Sigmoid colon (tissue), 7 donors: ENCODE results near the gene TNFRSF11A. TPM values are rescaled to one million over a fixed set of nuclear protein-coding genes. Genes with fewer than 3 reads are reported as not detected.
A peak's percentile ranks its signal among the peaks of the same experiment; 100 is the strongest.

Experiments used
- DNase-seq: peaks from one replicate; pipeline ENCODE4 v3.0.0-alpha.2; 2019
- H3K27ac ChIP-seq, 4 donors: fragments of 200-600 bp; sonication (generic); one replicate each; pipeline ENCODE4 v1.5.1; 2016 to 2019; ENCODE audit warnings: mild to moderate bottlenecking in 1 of 4
- H3K27me3 ChIP-seq, 3 donors: fragments of 200-600 bp; sonication (generic); one replicate each; pipeline ENCODE4 v1.5.1; 2019; ENCODE audit warnings: mild to moderate bottlenecking in 1 of 3
- H3K36me3 ChIP-seq, 4 donors: fragments of 200-600 bp; sonication (generic); one replicate each; pipeline ENCODE4 v1.5.1; 2016 to 2019
- H3K4me1 ChIP-seq, 4 donors: fragments of 200-600 bp; sonication (generic); one replicate each; pipeline ENCODE4 v1.5.1; 2017 to 2019
- H3K4me3 ChIP-seq, 4 donors: fragments of 200-600 bp; sonication (generic); one replicate each; pipeline ENCODE4 v1.5.1; 2017 to 2019; ENCODE audit warnings: mild to moderate bottlenecking in 2 of 4, moderate library complexity in 1 of 4
- H3K9me3 ChIP-seq, 4 donors: fragments of 200-600 bp in 3 of 4; sonication (generic) in 3 of 4; one replicate each; pipeline versions ENCODE4 v1.5.1 to v1.6.1; 2013 to 2019
- EP300 ChIP-seq, 4 donors: sonication (generic); formaldehyde crosslinking; IDR thresholded peaks; one replicate each; pipeline ENCODE4 v1.6.1; 2017; ENCODE audit warnings: antibody characterized with exemption in 4 of 4
- POLR2A ChIP-seq, 2 donors: fragments of 450-650 bp; IDR thresholded peaks; one replicate each; pipeline ENCODE4 v1.6.1; 2016; ENCODE audit warnings: antibody characterized with exemption in 2 of 2, mild to moderate bottlenecking in 2 of 2, moderate library complexity in 2 of 2
- POLR2AphosphoS5 ChIP-seq, 4 donors: sonication (generic); formaldehyde crosslinking; IDR thresholded peaks; one replicate each; pipeline ENCODE4 v1.6.1; 2017; ENCODE audit warnings: antibody characterized with exemption in 4 of 4
- WGBS, 2 donors: extraction: QIAGEN DNeasy Blood & Tissue Kit; methylation state at CpG; one replicate each; pipeline ENCODE4 v1.1.7; 2013; 5-methylcytosine and 5-hydroxymethylcytosine counted together
- intact Hi-C: fragments of 100-400 bp; cut with DNase I; formaldehyde crosslinking; loops from one replicate; pipeline ENCODE4 v1.15.1; 2023
- polyA plus RNA-seq, 3 donors: library from polyadenylated mRNA; stranded (reverse); fragments of 200-250 nt; gene quantifications; one replicate each; pipeline ENCODE4 v1.2.3, GENCODE V29; 2013
- total RNA-seq, 4 donors: library from RNA; depleted of rRNA; stranded (reverse); fragments of >200 nt; gene quantifications; one replicate each; pipeline ENCODE4 v1.1.0, GENCODE V29; 2016
- TF ChIP-seq, protein P1 (sequence below), 4 experiments: fragments of 450-650 bp in 3 of 4; fragments of 200-600 bp in 1 of 4; IDR thresholded peaks; one replicate each; pipeline ENCODE4 v1.5.1; 2016 to 2019; ENCODE audit warnings: antibody characterized with exemption in 4 of 4, mild to moderate bottlenecking in 3 of 4, moderate library complexity in 2 of 4
- donor health status: healthy with polysubstance abuse.
- donor health status: Bipolar disorder and iron deficiency.
- donor health status: healthy.

The TNFRSF11A gene
- total and polyA plus RNA-seq, 7 donors, result 2.1 to 19.9 (median 3.6) TPM

DNA sequence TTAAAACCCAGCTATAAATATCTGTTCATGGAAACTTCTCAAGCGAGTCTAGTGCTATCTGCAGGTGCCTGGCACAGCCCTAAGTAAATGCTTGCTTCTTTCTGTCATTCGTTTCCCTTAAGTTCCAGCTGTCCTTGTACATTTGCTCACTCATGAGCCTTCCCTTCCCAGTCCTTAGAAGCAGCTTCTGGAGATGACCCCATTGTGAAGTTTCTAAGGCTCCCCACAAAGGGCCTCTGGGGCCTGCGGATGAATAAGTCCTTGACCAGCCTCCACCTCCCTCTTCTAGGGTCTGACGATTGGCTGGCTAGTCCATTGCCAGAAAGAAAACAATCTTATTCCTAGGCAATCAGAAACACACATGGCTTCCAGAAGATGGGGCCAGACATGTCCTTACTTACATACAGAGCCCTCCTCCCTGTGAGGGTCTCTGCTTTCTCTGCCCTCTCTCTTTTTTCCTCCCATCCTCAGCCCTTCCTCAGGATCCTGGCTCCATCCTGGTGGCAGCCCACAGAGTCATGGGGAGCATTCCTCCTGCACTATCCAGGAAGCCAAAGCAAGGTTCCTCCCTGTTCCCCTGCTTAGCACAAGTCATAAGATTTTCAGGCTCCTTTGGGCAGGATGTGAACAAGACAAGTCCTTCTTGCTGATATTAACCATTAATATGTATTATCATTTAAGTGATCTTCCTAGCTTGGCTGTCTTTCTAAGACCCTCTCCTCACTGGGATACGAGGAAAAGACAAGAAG, 87.3 kb downstream of the TNFRSF11A start:
- Histone ChIP-seq H3K9me3 (peaks cover 0 to 4% (median 0%) of the 10 kb centered on the region in 4 donors), H3K27me3 (no peaks in the 10 kb centered on the region), H3K4me1 (no peaks in the 10 kb centered on the region), H3K36me3 (no peaks in the 10 kb centered on the region), H3K27ac (no peak overlapping the region), H3K4me3 (no peak overlapping the region)
- DNase-seq, result no peak
- intact Hi-C loops, result no loop called here
- 82 to 84% methylated on average over 5 of the region's 5 CpGs for WGBS, 2 donors
- TF ChIP-seq POLR2AphosphoS5 (IDR thresholded peaks at IDR 0.05), result no peak
- TF ChIP-seq, protein P1, sequence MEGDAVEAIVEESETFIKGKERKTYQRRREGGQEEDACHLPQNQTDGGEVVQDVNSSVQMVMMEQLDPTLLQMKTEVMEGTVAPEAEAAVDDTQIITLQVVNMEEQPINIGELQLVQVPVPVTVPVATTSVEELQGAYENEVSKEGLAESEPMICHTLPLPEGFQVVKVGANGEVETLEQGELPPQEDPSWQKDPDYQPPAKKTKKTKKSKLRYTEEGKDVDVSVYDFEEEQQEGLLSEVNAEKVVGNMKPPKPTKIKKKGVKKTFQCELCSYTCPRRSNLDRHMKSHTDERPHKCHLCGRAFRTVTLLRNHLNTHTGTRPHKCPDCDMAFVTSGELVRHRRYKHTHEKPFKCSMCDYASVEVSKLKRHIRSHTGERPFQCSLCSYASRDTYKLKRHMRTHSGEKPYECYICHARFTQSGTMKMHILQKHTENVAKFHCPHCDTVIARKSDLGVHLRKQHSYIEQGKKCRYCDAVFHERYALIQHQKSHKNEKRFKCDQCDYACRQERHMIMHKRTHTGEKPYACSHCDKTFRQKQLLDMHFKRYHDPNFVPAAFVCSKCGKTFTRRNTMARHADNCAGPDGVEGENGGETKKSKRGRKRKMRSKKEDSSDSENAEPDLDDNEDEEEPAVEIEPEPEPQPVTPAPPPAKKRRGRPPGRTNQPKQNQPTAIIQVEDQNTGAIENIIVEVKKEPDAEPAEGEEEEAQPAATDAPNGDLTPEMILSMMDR (IDR thresholded peaks at IDR 0.05), result no peak
- TF ChIP-seq POLR2A (IDR thresholded peaks at IDR 0.05), result no peak
- TF ChIP-seq EP300 (IDR thresholded peaks at IDR 0.05), result no peak

DNA sequence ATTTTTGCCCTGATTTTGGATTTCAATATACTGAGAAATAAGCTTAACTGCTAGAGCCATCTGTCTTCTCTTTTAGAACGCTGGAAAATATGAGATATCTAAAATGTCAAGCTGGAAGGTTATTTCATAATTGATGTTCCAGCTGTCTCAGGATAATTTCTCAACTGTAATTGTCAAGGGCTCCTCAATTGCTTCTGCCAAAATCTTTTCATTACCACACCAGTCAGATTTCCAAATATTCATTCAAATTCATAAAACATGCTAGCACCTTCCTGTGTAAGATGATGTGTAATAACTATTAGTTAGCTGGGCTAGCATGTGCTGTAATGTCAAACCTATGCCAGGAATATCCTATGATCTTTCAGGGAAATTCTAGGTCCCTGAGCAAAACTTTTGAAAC, 88.1 kb downstream of the TNFRSF11A start:
- peaks cover 0 to 4% (median 0%) of the 10 kb centered on the region in 4 donors for H3K9me3 ChIP-seq
- WGBS, 2 donors, result 68 to 75% methylated on average over 1 of the region's 1 CpG
- TF ChIP-seq, protein P1 (IDR thresholded peaks at IDR 0.05), result no peak
- TF ChIP-seq POLR2AphosphoS5 (IDR thresholded peaks at IDR 0.05) (no peak), EP300 (IDR thresholded peaks at IDR 0.05) (no peak), POLR2A (IDR thresholded peaks at IDR 0.05) (no peak)
- no peak for DNase-seq
- H3K27ac ChIP-seq, result no peak overlapping the region
- no peaks in the 10 kb centered on the region for H3K4me1 ChIP-seq
- intact Hi-C loops, result no loop called here
- H3K36me3 ChIP-seq, result no peaks in the 10 kb centered on the region
- H3K4me3 ChIP-seq, result no peak overlapping the region
- H3K27me3 ChIP-seq, result no peaks in the 10 kb centered on the region

DNA sequence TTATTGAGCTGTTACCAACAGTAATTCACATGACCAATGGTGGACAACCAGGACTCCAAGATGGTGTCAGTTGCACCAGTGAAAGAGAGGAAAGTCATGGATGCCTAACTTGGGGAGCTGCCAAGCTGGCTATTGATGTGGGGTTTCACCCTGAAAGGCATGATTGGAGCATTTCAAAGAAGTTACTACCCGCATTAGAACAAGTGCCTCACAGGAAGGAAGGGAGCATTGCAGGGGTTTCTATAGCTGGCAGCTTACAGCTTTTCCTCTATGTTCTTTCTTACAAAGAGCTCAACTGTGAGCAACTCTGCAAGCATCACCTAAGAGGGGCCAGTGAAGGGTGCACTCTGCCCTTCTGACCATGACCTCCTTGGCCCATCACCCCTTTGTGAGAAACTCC, 93.1 kb downstream of the TNFRSF11A start:
- no peak for TF ChIP-seq EP300 (IDR thresholded peaks at IDR 0.05)
- TF ChIP-seq POLR2AphosphoS5 (IDR thresholded peaks at IDR 0.05), result no peak
- TF ChIP-seq POLR2A (IDR thresholded peaks at IDR 0.05), result no peak
- TF ChIP-seq, protein P1 (IDR thresholded peaks at IDR 0.05), result no peak
- no peaks in the 10 kb centered on the region for H3K36me3 ChIP-seq
- H3K27me3 ChIP-seq, result no peaks in the 10 kb centered on the region
- H3K4me3 ChIP-seq, result no peak overlapping the region
- no peaks in the 10 kb centered on the region for H3K9me3 ChIP-seq
- no peak overlapping the region for H3K27ac ChIP-seq
- H3K4me1 ChIP-seq, result peaks cover 0 to 7% (median 6%) of the 10 kb centered on the region in 4 donors
- intact Hi-C loops, result no loop called here
- DNase-seq, result no peak
- WGBS, 2 donors, result 56 to 91% methylated on average over 1 of the region's 1 CpG

DNA sequence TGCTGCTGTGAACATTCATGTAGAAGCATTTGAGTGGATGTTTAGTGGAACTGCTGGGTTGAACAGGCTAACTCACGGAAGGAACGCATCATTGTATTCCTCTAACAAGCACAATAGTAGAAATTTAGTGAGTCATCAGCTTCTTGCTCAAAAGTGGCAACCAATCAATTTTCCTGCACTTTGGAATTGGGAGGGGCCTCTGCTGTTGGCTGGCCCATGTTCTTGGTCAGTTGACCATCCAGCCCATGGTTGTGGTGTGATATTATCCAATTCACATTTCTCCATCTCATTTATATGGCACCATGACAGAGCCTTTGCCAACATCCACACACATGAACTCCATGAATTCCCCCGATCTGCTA, 95.0 kb downstream of the TNFRSF11A start:
- Histone ChIP-seq H3K27ac (peak overlapping the region in 2 of 4 donors; percentile 22 to 59), H3K36me3 (no peaks in the 10 kb centered on the region), H3K4me1 (peaks cover 0 to 13% (median 9%) of the 10 kb centered on the region in 4 donors), H3K9me3 (no peaks in the 10 kb centered on the region), H3K4me3 (peak overlapping the region in 1 of 4 donors; percentile 28), H3K27me3 (no peaks in the 10 kb centered on the region)
- TF ChIP-seq, protein P1 (IDR thresholded peaks at IDR 0.05), result no peak
- no peak for TF ChIP-seq EP300 (IDR thresholded peaks at IDR 0.05)
- intact Hi-C loops, result no loop called here
- no peak for DNase-seq
- WGBS, 2 donors, result 16 to 59% methylated on average over 3 of the region's 3 CpGs
